GM19455 (cell line): Measurements from ENCODE around the gene RSBN1L.
"Not testable (repeated sequence)": the region's sequence is repeated elsewhere in the genome, so short reads cannot be mapped to it uniquely, and the experiment has no call there.

Experiments
- ATAC-seq: cut with Tn5 transposase; IDR thresholded peaks from one replicate; pipeline ENCODE4 v1.9.1; 2021; ENCODE audit not compliant: unreplicated experiment

Gene RSBN1L

GRCh38 chr7:77687100-77687746 lies 9.0 kb upstream of the RSBN1L start:
- ATAC-seq, result no peak

GRCh38 chr7:77687747-77688144 lies 8.5 kb upstream of the RSBN1L start:
- ATAC-seq, result no peak

DNA sequence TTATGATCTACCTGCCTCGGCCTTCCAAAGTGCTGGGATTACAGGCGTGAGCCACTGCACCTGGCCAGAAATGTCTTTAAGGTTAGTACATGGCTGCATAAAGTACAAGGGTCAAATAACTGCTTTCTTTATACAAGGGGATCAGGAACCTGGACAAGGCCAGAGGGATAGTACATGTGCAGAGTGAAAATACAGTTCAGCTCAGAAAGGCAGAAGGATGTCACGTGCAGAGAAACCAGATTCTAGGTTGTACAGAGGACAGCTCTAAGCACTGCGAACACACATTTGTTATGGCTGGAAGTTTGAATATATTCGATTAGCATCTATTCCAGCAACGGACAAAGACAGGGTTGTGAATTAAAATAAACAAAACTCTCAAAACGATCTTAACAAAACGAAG lies 6.0 kb upstream of the RSBN1L start:
- ATAC-seq, result no peak

GRCh38 chr7:77691892-77692491 lies 4.3 kb upstream of the RSBN1L start:
- no peak for ATAC-seq

DNA sequence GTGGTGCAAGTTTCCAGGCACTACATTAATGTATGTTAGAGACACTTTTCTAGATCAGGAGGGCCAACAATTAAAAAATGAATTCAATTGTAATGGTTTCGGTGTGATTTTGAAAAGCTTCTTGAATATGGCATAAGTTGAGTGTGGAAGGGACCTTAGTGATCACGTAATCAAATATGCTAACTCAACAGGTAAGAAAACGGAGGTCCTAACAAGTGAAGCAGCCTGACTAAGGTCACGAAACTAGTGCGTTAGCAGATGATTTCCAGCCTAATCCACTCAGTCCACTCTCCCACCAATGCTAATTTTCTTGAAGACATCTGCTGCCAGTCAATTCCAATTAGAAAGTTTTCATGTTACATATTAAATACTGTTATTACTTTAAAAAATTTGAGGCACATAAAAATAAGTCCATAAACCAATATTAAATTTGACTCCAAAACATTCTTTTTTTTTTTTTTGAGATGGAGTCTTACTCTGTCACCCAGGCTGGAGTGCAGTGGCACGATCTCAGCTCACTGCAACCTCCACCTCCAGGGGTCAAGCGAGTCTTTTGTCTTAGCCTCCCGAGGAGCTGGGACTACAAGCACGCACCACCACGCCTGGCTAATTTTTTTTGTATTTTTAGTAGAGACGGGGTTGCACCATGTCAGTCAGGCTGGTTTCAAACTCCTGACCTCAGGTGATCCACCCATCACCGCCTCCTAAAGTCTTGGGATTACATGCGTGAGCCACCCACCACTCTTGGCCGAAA lies 2.3 kb upstream of the RSBN1L start:
- ATAC-seq, result no peak

- peak; percentile 42 for ATAC-seq
Observed at GRCh38 chr7:77696643-77697534, 630 bp downstream of the RSBN1L start.

GRCh38 chr7:77697535-77697831 lies 1.2 kb downstream of the RSBN1L start:
- ATAC-seq, result no peak

DNA sequence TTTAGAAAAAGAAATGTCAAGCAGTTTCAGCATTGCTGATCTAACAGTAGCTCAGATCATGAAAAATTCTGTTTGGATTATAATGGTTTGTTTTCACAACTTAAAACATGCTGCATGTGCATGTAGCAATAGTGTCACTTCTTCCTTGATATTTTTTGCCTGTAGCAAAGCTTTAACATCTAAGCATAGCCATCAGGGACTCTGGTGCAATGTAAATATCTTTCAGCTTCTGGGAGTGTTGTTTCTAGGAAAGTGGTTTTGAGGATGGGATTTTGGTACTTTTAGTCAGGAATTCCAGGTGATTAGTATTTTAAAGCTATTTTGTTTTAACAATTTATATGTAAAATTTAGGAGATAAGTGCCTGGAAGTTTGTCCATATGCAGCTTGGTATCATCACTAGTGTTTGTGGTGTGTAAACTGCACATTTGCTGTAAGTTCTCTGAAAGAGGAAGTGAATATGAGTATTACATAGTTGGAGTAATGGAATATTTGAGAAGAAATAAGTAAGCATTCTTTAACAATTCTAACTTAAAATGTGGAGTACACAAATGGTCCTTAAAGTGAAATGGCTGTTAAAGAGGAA lies 1.9 kb downstream of the RSBN1L start:
- ATAC-seq, result no peak

DNA sequence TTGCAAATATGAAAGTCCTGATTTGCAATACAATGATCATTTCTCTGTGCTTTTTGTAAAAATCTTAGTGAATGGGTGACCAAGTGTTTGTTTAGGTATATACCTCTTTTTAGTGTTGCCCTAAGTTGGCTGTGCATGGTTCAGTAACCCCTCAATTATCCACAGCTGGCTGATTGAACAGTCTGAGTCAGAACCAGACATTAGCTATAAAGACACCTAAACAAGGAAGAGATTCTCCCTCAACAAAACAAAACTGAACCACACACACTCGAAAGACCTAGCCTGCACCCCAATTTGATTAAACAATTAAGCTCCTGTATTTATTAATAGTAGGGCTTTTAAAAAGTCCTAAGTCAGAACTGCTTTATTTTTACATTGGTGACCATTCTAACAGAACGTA lies 2.8 kb downstream of the RSBN1L start:
- ATAC-seq, result peak; percentile 27

DNA sequence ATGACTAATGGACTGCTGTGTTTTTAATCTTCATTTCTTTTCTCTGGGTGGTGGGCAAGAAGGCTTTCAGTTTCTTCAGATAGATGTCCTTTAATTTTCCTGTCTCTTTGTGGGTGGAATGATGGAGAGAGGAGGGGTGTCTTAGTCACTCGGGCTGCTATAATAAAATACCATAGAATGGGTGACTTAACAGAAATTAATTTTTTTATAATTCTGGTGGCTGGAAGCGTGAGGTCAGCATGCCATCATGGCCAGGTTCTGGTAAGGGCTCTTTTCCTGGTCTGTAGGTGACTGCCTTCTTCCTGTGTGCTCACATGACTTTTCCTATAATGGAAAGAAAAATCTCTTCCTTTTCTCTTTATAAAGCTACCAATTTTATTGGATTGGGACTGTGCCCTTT lies 6.3 kb downstream of the RSBN1L start:
- ATAC-seq, result no peak

GRCh38 chr7:77702968-77703472 lies 6.8 kb downstream of the RSBN1L start:
- no peak for ATAC-seq

DNA sequence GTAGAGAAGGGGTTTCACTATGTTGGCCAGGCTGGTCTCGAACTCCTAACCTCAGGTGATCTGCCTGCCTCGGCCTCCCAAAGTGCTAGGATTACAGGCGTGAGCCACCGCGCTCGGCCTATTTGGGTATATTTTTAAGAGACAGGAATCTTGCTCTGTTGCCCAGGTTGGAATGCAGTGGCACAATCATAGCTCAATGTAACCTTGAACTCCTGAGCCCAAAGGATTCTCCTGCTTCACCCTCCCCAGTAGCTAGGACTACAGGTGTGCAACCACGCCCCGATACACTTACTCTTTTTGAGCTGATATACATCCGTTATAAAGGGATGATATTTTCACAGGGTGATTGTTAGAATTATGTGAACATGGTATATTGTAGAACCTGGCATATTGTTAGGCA lies 7.4 kb downstream of the RSBN1L start:
- ATAC-seq, result not testable (repeated sequence)

GRCh38 chr7:77707504-77707992 lies 11.3 kb downstream of the RSBN1L start:
- ATAC-seq, result no peak

DNA sequence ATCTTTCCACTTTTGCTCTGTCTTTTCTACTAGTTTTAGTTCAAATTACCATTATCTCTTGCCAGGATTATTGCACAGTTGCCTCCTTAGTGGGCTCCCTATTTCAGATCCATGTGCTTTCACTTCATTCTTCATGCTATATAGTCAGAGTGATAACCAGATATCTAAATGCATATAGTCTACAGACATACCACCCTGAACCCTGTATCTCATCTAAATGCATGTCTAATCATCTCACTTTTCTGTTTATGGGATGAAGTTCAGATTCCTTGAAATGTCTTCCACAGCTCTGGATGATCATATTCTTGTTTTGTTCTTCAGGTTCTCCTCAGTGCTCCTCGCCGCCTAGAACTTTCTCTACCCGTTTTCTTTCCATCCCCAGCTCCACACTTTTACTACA lies 13.8 kb downstream of the RSBN1L start:
- ATAC-seq, result no peak

GRCh38 chr7:77710861-77711260 lies 14.6 kb downstream of the RSBN1L start:
- no peak for ATAC-seq

GRCh38 chr7:77714195-77714594 lies 17.9 kb downstream of the RSBN1L start:
- ATAC-seq, result no peak

- not testable (repeated sequence) for ATAC-seq
Observed at GRCh38 chr7:77714931-77715330, 18.7 kb downstream of the RSBN1L start.

- ATAC-seq, result no peak
Observed at GRCh38 chr7:77716804-77717203, 20.5 kb downstream of the RSBN1L start.

- ATAC-seq, result not testable (repeated sequence)
Observed at GRCh38 chr7:77717566-77717965, 21.3 kb downstream of the RSBN1L start.

DNA sequence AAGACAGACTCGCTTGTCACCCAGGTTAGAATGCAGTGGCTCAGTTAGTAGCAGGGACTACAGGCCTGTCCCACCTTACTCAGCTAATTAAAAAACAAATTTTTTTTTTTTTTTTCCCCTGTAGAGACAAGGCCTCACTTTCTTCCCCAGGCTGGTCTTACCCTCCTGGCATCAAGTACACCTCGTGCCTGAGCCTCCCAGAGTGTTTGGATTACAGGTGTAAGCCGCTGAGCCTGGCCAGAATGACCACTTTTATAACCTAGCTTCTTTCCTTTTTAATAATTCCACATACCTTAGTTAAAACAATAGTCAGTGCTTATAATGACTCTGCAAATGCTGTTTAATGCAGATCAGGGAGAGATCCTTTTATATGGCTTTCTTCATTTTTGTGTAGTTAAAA lies 31.3 kb downstream of the RSBN1L start:
- ATAC-seq, result no peak
